Measurements from ENCODE around the gene MTAP.

MTAP gene

GRCh38 chr9:21883642-21884041 lies 81.2 kb downstream of the MTAP start:
- TF ChIP-seq ZNF350 (tag by site-specific recombination; IDR thresholded peaks at IDR 0.05) = no peak
- no peak for TF ChIP-seq ZBTB11 (tag by site-specific recombination; conservative IDR thresholded peaks at IDR 0.05; ENCODE audit: low read depth)
- TF ChIP-seq ZNF394 (tag by site-specific recombination; IDR thresholded peaks at IDR 0.05; ENCODE audit: borderline replicate concordance) = no peak
- Histone ChIP-seq H3K4me3 (ENCODE audit: low read depth, low read length) (no peak overlapping the region), H3K9me3 (ENCODE audit: control insufficient read depth, insufficient read depth, low read depth, low read length) (no peaks in the 10 kb centered on the region), H3K27ac (ENCODE audit: extremely low read depth, low read depth, low read length) (no peak overlapping the region), H3K36me3 (ENCODE audit: control insufficient read depth in 2 of 2, insufficient read depth in 1 of 2, low read length in 2 of 2) (peaks cover 0 to 3% of the 10 kb centered on the region in 2 experiments; a peak in 1 of 3 replicates), H3K4me1 (ENCODE audit: control insufficient read depth, insufficient read depth, low read length) (no peaks in the 10 kb centered on the region)
- ChIA-PET CTCF (interaction anchor here (0.8 to 1.1 kb wide), 3 partner anchors 18 to 132 kb away, joined by 3 to 6 read pairs (median 4); no protein-coding TSS in a partner anchor), POLR2A (interaction anchor here (0.5 kb wide), 1 partner anchor 39 kb away, joined by 3 read pairs; no protein-coding TSS in a partner anchor)

GRCh38 chr9:21889673-21890072 lies 87.2 kb downstream of the MTAP start:
- CTCF ChIA-PET = interaction anchor here (0.6 to 0.8 kb wide), 2 partner anchors 66 to 355 kb away, joined by 3 to 5 read pairs; no protein-coding TSS in a partner anchor
- H3K4me1 ChIP-seq (ENCODE audit: control insufficient read depth, insufficient read depth, low read length) = no peaks in the 10 kb centered on the region
- TF ChIP-seq, protein P1, sequence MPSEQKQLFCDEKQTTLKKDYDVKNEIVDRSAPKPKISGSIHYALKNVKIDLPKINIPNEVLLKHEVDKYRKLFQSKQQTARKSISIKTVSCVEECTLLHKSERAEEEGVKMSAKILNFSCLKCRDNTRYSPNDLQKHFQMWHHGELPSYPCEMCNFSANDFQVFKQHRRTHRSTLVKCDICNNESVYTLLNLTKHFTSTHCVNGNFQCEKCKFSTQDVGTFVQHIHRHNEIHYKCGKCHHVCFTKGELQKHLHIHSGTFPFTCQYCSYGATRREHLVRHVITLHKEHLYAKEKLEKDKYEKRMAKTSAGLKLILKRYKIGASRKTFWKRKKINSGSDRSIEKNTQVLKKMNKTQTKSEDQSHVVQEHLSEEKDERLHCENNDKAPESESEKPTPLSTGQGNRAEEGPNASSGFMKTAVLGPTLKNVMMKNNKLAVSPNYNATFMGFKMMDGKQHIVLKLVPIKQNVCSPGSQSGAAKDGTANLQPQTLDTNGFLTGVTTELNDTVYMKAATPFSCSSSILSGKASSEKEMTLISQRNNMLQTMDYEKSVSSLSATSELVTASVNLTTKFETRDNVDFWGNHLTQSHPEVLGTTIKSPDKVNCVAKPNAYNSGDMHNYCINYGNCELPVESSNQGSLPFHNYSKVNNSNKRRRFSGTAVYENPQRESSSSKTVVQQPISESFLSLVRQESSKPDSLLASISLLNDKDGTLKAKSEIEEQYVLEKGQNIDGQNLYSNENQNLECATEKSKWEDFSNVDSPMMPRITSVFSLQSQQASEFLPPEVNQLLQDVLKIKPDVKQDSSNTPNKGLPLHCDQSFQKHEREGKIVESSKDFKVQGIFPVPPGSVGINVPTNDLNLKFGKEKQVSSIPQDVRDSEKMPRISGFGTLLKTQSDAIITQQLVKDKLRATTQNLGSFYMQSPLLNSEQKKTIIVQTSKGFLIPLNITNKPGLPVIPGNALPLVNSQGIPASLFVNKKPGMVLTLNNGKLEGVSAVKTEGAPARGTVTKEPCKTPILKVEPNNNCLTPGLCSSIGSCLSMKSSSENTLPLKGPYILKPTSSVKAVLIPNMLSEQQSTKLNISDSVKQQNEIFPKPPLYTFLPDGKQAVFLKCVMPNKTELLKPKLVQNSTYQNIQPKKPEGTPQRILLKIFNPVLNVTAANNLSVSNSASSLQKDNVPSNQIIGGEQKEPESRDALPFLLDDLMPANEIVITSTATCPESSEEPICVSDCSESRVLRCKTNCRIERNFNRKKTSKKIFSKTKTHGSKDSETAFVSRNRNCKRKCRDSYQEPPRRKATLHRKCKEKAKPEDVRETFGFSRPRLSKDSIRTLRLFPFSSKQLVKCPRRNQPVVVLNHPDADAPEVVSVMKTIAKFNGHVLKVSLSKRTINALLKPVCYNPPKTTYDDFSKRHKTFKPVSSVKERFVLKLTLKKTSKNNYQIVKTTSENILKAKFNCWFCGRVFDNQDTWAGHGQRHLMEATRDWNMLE (tag by site-specific recombination; conservative IDR thresholded peaks at IDR 0.05; ENCODE audit: low read depth) = no peak
- TF ChIP-seq, protein P2, sequence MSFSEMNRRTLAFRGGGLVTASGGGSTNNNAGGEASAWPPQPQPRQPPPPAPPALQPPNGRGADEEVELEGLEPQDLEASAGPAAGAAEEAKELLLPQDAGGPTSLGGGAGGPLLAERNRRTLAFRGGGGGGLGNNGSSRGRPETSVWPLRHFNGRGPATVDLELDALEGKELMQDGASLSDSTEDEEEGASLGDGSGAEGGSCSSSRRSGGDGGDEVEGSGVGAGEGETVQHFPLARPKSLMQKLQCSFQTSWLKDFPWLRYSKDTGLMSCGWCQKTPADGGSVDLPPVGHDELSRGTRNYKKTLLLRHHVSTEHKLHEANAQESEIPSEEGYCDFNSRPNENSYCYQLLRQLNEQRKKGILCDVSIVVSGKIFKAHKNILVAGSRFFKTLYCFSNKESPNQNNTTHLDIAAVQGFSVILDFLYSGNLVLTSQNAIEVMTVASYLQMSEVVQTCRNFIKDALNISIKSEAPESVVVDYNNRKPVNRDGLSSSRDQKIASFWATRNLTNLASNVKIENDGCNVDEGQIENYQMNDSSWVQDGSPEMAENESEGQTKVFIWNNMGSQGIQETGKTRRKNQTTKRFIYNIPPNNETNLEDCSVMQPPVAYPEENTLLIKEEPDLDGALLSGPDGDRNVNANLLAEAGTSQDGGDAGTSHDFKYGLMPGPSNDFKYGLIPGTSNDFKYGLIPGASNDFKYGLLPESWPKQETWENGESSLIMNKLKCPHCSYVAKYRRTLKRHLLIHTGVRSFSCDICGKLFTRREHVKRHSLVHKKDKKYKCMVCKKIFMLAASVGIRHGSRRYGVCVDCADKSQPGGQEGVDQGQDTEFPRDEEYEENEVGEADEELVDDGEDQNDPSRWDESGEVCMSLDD (tag by site-specific recombination; IDR thresholded peaks at IDR 0.05) = no peak
- TF ChIP-seq ZNF664 (tag by site-specific recombination; IDR thresholded peaks at IDR 0.05) (no peak), ZEB2 (tag by site-specific recombination; IDR thresholded peaks at IDR 0.05) (no peak), GLIS1 (tag by site-specific recombination; IDR thresholded peaks at IDR 0.05) (no peak), EGR2 (tag by site-specific recombination; IDR thresholded peaks at IDR 0.05; ENCODE audit: low read depth) (no peak), REPIN1 (tag by site-specific recombination; IDR thresholded peaks at IDR 0.05; ENCODE audit: low read depth) (no peak), ZNF600 (tag by site-specific recombination; IDR thresholded peaks at IDR 0.05) (no peak), ZNF488 (tag by site-specific recombination; IDR thresholded peaks at IDR 0.05) (no peak), ZNF112 (tag by site-specific recombination; IDR thresholded peaks at IDR 0.05) (no peak), ZFHX2 (tag by site-specific recombination; conservative IDR thresholded peaks at IDR 0.05) (no peak), ZNF16 (tag by site-specific recombination; IDR thresholded peaks at IDR 0.05; ENCODE audit: low read depth) (no peak), ZNF561 (tag by site-specific recombination; IDR thresholded peaks at IDR 0.05; ENCODE audit: borderline replicate concordance) (no peak), ZSCAN5A (tag by site-specific recombination; IDR thresholded peaks at IDR 0.05) (no peak)
- TF ChIP-seq, protein P3, sequence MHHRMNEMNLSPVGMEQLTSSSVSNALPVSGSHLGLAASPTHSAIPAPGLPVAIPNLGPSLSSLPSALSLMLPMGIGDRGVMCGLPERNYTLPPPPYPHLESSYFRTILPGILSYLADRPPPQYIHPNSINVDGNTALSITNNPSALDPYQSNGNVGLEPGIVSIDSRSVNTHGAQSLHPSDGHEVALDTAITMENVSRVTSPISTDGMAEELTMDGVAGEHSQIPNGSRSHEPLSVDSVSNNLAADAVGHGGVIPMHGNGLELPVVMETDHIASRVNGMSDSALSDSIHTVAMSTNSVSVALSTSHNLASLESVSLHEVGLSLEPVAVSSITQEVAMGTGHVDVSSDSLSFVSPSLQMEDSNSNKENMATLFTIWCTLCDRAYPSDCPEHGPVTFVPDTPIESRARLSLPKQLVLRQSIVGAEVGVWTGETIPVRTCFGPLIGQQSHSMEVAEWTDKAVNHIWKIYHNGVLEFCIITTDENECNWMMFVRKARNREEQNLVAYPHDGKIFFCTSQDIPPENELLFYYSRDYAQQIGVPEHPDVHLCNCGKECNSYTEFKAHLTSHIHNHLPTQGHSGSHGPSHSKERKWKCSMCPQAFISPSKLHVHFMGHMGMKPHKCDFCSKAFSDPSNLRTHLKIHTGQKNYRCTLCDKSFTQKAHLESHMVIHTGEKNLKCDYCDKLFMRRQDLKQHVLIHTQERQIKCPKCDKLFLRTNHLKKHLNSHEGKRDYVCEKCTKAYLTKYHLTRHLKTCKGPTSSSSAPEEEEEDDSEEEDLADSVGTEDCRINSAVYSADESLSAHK (tag by site-specific recombination; IDR thresholded peaks at IDR 0.05) = no peak

More at GRCh38 chr9:21889673-21890072, 87.2 kb downstream of the MTAP start:
- Histone ChIP-seq H3K4me3 (ENCODE audit: low read depth, low read length) (no peak overlapping the region), H3K27ac (ENCODE audit: extremely low read depth, low read depth, low read length) (no peak overlapping the region), H3K9me3 (ENCODE audit: control insufficient read depth, insufficient read depth, low read depth, low read length) (no peaks in the 10 kb centered on the region), H3K36me3 (ENCODE audit: control insufficient read depth in 2 of 2, insufficient read depth in 1 of 2, low read length in 2 of 2) (peaks cover 0 to 7% of the 10 kb centered on the region in 2 experiments; a peak in 1 of 3 replicates)
- POLR2A ChIA-PET = no interaction called here
